Left lobe of liver (tissue), 2 donors: ENCODE measurements around the gene TFIP11. TPM values are rescaled to one million over a fixed set of nuclear protein-coding genes. Genes with fewer than 3 reads are reported as not detected.

Source experiments
- ATAC-seq: fragments of 200-7000 bp; cut with Tn5 transposase; one replicate; pipeline ENCODE4 v1.9.1; 2020; ENCODE audit warnings: mild to moderate bottlenecking, moderate library complexity
- DNase-seq: peaks from one replicate; pipeline ENCODE4 v3.0.0-alpha.2; 2020; ENCODE audit warnings: low spot score
- total RNA-seq: library from RNA; stranded (reverse); gene quantifications from one replicate; pipeline ENCODE4 v1.2.1, GENCODE V29; 2021
- donor health status: DM: no; HTN: no; CAD: no; lungs with moderate emphysema.
- donor health status: DM: no; HTN: yes; CAD: no.

Gene TFIP11
- 19.8 TPM for total RNA-seq

DNA sequence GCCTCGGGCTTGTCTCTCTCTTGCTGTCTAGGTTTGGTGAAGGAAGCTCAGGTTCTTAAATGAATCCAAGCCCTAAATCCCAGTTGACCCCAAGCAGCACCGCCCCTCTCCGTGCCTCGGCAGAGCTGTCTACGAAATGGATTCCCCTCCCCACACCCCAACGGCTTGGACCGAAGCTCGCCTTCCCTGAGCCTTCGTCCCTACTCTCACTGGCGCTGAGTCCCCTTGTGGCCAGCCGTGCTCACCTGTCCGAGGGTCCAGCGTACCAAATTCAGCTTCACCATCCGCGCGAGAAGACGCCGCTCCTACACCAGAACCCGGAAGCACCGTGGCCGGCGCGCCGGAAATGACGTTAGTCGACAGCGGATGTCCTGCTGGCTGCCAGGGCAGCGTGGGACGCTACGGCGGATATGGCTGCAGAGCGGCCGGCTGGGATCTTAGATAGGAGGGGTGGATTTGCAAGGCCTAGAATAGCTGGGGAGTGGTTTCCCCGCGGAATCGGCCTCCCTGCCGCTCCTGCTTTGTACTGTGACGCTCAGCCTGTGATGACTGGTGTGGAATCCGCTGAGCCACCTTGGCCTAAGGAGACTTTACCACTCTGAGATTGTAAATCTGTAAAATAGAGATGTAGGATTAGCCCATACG is at the start of gene TFIP11:
TSS of gene TFIP11 (minus strand) at position 325 of the 645 bp plus-strand sequence. CDS start 2,201 bp downstream, outside the sequence.
- peak; percentile 96 for DNase-seq
- peak; percentile 99 for ATAC-seq

- ATAC-seq (peak; percentile 65), DNase-seq (peak; percentile 95)
Observed at GRCh38 chr22:26561756-26562417, 49.6 kb upstream of the TFIP11 start.

DNA sequence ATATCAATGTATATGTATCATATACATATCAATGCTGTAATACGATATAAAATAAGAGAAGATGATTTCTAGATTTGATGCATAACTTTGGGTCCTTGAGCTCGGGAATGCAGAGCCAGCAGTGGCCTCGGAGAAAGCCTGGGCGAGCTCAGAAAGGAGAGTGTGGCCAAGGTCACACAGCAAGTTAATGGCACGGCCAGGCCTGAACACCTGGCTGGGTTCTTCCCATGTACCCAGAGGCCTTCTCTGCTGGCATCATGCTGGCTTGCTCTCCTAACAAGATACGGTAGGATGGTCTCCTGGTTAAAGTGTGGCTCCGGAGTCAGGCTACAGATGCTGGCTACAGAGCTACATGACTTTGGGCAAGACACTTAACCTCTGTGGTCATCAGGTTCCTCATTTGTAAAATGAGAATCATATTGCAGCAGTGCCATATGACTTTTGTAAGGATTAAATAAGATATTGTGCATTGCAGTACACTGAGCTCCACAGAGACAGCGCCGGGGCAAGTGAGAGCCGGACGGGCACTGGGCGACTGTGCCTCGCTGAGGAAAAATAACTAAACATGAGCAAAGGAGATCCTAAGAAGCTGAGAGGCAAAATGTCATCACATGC is 47.8 kb upstream of the TFIP11 start:
- ATAC-seq (peak; percentile 1), DNase-seq (no peak)

DNA sequence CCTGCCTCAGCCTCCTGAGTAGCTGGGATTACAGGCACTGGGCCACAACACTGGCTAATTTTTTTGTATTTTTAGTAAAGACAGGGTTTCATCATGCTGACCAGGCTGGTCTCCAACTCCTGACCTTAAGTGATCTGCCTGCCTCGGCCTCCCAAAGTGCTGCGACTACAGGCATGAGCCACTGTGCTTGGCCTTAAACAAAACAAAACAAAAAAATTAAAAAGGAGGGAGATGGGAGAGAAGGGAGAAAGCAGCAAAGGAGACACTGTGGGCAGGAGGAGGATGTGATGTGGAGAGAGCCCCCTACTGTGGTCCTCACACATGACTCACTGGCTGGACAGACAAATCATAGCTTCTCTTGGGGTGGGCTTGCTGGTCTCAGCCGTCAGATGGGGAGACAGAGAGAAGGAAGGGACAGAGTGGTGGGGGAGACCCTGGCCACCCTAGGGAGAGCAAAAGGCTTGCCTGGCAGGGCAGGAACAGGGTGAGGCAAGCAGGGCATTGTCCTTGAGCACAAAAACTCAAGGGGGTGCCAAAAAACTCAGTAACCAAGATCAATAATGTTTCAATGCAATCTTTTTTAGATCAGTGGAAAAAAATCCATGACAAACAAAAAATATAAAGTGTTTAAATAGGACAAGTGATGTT is 46.1 kb upstream of the TFIP11 start:
- ATAC-seq (peak; percentile 28), DNase-seq (peak; percentile 68)

- ATAC-seq (peak; percentile 58), DNase-seq (peak; percentile 93)
Observed at GRCh38 chr22:26556904-26557303, 44.6 kb upstream of the TFIP11 start.

- ATAC-seq (peak; percentile 47), DNase-seq (peak; percentile 85)
Observed at GRCh38 chr22:26555478-26555877, 43.2 kb upstream of the TFIP11 start.

- ATAC-seq (no peak), DNase-seq (no peak)
Observed at GRCh38 chr22:26554956-26555355, 42.7 kb upstream of the TFIP11 start.

DNA sequence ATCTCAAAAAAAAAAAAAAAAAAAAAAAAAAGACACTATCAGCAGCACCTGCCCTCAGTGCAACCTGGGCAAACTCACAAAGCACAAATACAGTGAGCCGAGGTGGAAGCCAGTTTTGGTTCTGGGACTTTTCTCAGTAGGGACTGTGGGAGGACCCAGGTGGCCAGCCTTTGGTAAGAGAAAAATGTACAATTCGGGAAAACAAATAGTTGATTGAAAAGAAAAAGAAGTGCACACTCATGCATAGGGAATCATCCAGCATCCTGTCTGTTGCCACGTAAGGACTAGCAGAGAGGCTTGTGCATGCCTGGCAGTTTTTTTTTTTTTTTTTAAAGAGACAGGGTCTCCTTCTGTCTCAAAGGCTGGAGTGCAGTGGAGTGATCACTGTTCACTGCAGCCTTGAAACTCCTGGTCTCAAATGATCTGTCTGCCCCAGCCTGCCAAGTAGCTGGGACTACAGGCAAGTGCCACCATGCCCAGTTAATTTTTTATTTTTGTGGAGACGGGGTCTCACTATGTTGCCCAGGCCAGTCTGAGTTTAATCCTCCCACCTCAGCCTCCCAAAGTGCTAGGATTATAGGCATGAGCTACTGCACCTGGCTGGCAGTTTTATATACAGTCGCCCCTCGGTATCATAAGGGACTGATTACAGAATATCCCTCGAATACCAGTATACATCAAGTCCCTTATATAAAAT is 40.9 kb upstream of the TFIP11 start:
- peak; percentile 32 for ATAC-seq
- peak; percentile 69 for DNase-seq

GRCh38 chr22:26552466-26552865 is 40.2 kb upstream of the TFIP11 start:
- no peak for DNase-seq
- no peak for ATAC-seq

DNA sequence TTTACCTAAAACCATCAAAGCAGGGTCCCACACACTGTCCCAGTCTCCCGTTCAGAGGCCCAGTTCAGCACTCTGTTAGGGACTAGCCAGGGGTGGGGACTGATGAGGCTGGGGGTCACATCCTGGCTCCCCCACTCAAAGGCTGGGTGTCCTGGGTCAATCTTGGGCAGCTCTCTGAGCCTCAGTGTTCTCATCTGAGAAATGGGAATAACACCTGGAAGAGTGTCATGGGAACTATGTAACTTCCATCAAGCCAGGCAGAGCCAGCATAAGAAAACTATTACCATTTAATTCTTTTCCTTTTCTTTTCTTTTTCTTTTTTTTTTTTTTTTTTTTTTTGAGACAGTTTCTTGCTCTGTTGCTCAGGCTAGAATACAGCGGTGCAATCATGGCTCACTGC is 39.3 kb upstream of the TFIP11 start:
- no peak for ATAC-seq
- DNase-seq, result no peak

- DNase-seq (peak; percentile 94), ATAC-seq (peak; percentile 82)
Observed at GRCh38 chr22:26550498-26551033, 38.3 kb upstream of the TFIP11 start.

GRCh38 chr22:26549902-26550497 is 37.7 kb upstream of the TFIP11 start:
- ATAC-seq (peak; percentile 39), DNase-seq (no peak)

GRCh38 chr22:26548984-26549383 is 36.7 kb upstream of the TFIP11 start:
- ATAC-seq, result no peak

DNA sequence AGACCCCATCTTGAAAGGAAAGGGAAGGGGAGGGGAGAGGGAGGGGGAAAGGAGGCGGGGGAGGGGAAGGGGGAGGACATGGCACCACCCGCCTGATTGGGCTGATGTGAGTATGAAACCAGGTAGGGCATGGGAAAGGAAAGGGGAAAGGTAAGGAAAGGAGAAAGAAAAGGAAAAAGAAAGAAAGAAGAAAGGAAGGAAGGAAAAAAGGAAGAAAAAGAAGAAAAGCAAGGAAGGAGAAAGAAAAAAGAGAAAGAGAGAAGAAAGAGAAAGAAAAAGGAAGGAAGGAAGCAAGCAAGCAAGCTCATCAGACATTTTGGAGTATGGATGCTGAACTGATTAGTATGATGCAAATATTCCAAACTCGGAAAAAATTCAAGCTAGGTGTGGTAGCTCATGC is 36.0 kb upstream of the TFIP11 start:
- no peak for ATAC-seq
- no peak for DNase-seq

More at GRCh38 chr22:26548984-26549383, 36.7 kb upstream of the TFIP11 start:
- DNase-seq, result no peak

DNA sequence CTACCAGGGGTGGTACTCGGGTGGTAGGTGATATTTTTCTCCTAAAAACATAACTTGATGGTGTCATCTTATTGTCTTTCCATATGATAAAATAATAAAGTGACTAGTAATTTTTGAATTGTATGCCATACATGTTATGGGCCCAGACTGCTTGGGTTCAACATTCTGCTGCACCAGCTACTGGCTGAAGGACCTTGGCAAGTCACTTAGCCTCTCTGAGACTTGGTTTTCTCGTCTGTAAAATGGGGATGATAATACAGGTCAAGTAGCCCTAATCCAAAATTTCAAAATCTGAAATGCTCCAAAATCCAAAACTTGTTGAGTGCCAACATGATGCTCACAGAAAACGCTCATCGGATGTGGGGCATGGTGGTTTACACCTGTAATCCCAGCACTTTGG is 35.6 kb upstream of the TFIP11 start:
- DNase-seq (no peak), ATAC-seq (no peak)

- no peak for DNase-seq
- ATAC-seq, result no peak
Observed at GRCh38 chr22:26547426-26547825, 35.2 kb upstream of the TFIP11 start.

- ATAC-seq (no peak), DNase-seq (no peak)
Observed at GRCh38 chr22:26546282-26546681, 34.0 kb upstream of the TFIP11 start.

DNA sequence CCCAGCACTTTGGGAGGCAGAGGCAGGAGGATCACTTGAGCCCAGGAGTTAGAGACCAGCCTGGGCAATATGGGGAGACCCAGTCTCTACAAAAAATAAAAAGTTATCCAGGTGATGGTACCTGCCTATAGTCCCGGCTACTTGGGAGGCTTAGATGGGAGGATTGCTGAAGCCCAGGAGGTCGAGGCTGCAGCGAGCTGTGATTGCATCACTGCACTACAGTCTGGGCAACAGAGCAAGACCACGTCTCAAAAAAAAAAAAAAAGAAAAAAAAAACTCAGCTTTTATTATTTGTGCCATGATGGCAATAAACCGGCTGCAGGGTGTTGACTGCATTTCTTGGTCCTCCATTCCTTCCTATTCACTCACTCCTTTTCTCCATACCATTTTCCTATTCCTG is 33.6 kb upstream of the TFIP11 start:
- no peak for ATAC-seq
- DNase-seq, result no peak

- DNase-seq, result no peak
- no peak for ATAC-seq
Observed at GRCh38 chr22:26545385-26545784, 33.1 kb upstream of the TFIP11 start.

DNA sequence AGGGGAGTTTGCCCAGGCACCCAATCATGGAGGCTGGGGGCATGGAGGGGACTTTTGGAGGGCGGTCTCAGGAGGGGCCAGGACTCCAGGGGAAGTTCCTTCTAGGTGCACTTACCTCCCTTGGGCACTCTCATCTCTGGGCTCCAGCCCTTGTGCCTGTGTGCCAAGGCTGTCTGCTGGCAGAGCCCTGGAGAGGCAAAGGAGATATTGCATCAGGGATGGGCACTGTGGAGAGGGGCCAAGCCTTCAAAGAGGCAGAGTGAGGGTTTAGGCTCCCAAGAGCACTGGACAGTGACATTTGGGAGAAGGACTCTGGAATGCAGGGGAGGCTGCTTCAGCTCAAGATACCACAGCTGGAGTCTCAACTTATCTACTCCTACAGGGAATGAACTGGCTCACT is 32.2 kb upstream of the TFIP11 start:
- DNase-seq (peak; percentile 79), ATAC-seq (peak; percentile 89)
